T follicular helper cell (primary cell): ENCODE measurements around the gene ZNF385C.
A peak's percentile ranks its signal among the peaks of the same experiment; 100 is the strongest.
"Not testable (repeated sequence)": the region's sequence is repeated elsewhere in the genome, so short reads cannot be mapped to it uniquely, and the experiment has no call there.

Source experiments
- DNase-seq: peaks from one replicate; pipeline ENCODE4 v3.0.0-alpha.2; 2020; ENCODE audit warnings: low read depth

Gene ZNF385C

GRCh38 chr17:42019509-42020404 is 78.5 kb downstream of the ZNF385C start, which contains the start of gene NKIRAS2:
Gene NKIRAS2 (plus strand): TSS chr17:42020090. CDS start chr17:42021578, 1,488 bp downstream.
- DNase-seq = peak; percentile 89

- DNase-seq = no peak
Measured at GRCh38 chr17:42018988-42019387, 79.3 kb downstream of the ZNF385C start.

- DNase-seq = no peak
Measured at GRCh38 chr17:42018339-42018738, 79.9 kb downstream of the ZNF385C start.

GRCh38 chr17:42017866-42018200 is 80.4 kb downstream of the ZNF385C start:
- DNase-seq = no peak

- DNase-seq = peak; percentile 79
Measured at GRCh38 chr17:42016941-42017865, 81.1 kb downstream of the ZNF385C start, which contains the start of gene DNAJC7. Gene DNAJC7 (minus strand): TSS chr17:42017439. CDS start chr17:42017416, 23 bp downstream.

- DNase-seq = no peak
Measured at GRCh38 chr17:42016411-42016831, 81.9 kb downstream of the ZNF385C start.

- DNase-seq = not testable (repeated sequence)
Measured at GRCh38 chr17:42013740-42014139, 84.5 kb downstream of the ZNF385C start.

- DNase-seq = not testable (repeated sequence)
Measured at GRCh38 chr17:42012363-42012762, 85.9 kb downstream of the ZNF385C start.

GRCh38 chr17:42010898-42011516 is 87.3 kb downstream of the ZNF385C start:
- no peak for DNase-seq

GRCh38 chr17:42010266-42010680 is 88.0 kb downstream of the ZNF385C start:
- not testable (repeated sequence) for DNase-seq

GRCh38 chr17:42009170-42009569 is 89.1 kb downstream of the ZNF385C start:
- no peak for DNase-seq

- DNase-seq = no peak
Measured at GRCh38 chr17:42005166-42005565, 93.1 kb downstream of the ZNF385C start.

GRCh38 chr17:42002792-42003301 is 95.4 kb downstream of the ZNF385C start:
- DNase-seq = no peak

GRCh38 chr17:42002175-42002791 is 96.0 kb downstream of the ZNF385C start:
- DNase-seq = no peak

- DNase-seq = no peak
Measured at GRCh38 chr17:42001729-42002128, 96.5 kb downstream of the ZNF385C start.

- DNase-seq = no peak
Measured at GRCh38 chr17:42000413-42001133, 97.7 kb downstream of the ZNF385C start.

GRCh38 chr17:41998497-41998896 is 99.8 kb downstream of the ZNF385C start:
- DNase-seq = no peak

- DNase-seq = no peak
Measured at GRCh38 chr17:41996855-41997164, 101.5 kb downstream of the ZNF385C start.

- DNase-seq = no peak
Measured at GRCh38 chr17:41992576-41992975, 105.7 kb downstream of the ZNF385C start.

- DNase-seq = no peak
Measured at GRCh38 chr17:41989702-41990419, 108.4 kb downstream of the ZNF385C start.
